GM19239 (cell line): ENCODE measurements around the gene BNIP3.
A peak's percentile ranks its signal among the peaks of the same experiment; 100 is the strongest.

ENCODE experiments used
- DNase-seq: peaks from one replicate; pipeline ENCODE4 v3.0.0; 2011; ENCODE audit warnings: low spot score; ENCODE audit not compliant: insufficient read length
- FAIRE-seq: peaks from 2 replicates; lab custom pipeline; 2011; peaks lifted over from hg19 to GRCh38; lab: Jason Lieb, UNC

BNIP3 gene, protein sequence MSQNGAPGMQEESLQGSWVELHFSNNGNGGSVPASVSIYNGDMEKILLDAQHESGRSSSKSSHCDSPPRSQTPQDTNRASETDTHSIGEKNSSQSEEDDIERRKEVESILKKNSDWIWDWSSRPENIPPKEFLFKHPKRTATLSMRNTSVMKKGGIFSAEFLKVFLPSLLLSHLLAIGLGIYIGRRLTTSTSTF

DNA sequence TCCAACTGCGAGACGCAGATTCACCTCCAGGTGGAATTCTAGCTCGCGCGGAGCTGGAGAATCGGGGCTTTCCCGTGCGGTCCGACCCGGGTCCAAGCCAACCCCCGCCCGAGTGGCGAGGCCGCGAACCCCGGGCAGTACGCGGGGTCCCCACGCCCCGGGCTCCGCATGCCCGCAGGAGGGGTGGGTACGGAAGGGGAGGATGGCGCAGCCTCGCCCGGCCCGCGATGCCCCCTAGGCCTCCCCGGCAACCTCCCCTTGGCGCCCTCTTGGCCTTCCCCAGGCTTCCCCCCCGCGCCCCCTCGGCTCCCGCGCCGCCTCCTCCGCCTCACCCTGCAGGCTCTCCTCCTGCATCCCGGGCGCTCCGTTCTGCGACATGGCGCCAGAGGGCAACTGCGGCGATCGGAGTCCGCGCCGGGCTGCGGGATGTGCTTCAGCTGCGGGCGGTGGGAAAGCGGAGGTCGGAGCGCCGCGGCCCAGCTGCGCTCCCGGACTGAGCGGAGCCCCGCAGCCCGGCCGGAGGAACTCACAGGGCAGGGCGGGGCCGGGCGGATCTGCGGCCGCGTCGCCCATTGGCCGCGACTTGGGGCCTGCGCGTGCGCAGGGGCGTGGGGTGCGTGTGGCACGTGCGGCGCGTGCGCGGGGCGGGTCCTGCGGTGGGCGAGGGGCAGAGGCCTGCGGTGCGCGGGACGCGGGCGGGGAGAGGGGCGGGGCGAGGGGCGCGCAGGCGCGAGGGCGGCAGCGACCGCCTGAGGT, at the start of gene BNIP3:
BNIP3 (minus strand) TSS at position 495 of the 756 bp plus-strand sequence; CDS start at position 378, 117 bp downstream.
- peak; percentile 100 for DNase-seq
- no peak for FAIRE-seq

DNA sequence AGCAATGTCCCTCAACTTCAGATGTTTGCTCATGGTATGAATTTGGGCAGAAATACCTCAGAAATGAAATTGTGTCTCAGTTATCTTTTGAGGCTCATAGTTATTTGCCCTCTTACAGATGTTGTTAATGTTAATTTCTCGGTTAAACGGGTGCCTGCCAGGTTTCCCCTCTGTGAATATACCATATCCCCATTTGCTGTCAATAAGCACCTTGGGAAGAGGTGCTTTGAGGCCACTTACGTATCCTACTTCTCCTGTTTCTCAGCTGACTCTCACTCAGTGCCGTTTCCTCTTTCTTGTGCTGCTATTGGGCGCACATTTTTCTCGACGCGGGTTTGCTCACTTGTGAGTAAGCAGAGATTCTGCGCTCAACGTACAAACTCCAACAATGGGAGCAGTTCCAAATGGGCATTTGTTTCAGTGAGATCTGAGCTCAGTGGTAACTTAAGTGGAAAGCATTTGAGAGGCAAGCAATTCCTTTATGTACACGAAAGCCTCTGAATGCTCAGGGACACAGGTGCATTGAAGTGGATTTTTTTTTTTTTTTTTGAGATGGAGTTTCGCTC, 49.3 kb upstream of the BNIP3 start:
- FAIRE-seq, result no peak
- no peak for DNase-seq

DNA sequence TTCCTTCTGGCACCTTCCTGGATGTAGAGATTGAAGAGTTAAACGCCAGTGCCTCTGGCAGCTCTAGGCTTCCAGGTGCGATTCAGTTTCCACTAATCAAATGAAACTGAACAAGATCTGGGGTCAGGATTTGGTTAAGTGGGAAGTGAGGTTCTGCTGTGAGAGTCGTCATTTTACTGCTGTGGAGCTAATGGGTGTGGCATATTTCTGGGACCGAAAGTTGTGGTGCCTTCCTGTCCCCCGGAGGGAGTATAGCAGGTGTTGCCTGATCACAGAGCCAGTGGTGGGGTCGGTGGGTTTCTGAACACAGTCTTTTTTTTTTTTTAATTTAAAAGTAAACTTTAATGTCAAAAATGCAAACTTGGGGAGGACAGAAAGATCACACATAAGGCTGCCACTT, 47.0 kb upstream of the BNIP3 start:
- DNase-seq (no peak), FAIRE-seq (no peak)

DNA sequence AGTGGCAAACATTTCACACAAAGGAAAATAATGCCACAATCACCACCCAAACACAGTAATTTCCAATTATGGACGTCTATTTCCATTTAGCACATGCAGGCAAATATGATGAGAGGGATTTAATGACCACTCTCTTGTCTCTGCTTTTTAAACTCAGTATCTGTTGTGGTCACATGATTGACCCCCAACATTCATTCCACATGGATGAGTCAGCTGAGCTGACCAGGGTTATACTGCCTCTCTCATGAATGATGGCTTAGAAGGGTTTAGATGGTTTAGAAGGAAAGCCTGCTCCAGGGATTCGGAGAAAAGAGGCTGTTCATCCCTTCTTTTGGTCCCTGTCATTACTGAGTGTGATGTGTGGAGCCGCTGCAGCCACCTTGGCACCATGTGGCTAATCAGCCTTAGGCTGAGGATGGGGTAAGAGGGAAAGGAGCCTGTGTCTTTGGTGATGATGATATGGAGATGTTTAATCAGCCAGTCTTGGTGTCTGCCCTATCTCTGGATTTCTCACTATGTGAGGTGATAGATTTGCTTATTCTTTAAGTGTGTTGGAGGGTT, 45.8 kb upstream of the BNIP3 start:
- FAIRE-seq, result no peak
- DNase-seq, result no peak

DNA sequence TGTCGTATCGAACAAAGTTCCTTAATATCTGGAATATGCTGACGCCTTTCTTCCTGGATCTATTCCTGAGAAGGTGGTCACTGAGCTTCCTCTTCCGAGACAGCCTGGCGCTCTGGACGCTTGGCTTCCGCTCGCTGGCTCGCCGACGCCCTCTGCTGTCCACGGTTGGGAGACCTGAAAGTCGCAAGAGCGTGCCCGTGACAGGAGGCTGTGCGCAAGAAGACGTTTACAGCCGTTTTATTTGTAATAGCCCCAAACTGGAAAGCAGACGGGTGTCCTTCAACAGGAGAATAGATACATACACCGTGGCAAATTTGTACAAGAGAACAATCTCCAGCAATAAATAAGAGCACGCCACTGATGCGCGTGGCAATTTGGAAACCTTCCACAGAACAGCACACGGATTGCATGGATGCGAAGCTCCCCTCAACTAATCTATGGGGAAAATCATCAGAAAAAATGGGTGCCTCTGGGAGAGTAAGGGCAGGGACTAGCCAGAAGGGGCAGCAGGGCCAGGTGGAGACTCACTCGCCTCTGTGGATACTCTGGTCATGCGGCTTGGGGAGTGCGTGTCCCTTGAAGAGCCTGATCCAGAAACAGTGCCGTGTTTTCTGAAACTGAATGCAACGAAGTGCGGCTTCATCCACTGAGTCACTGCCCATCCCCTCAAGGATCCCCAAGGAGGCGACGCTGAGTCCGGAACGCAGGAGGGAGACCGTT, 41.5 kb upstream of the BNIP3 start:
- FAIRE-seq, result peak; percentile 26

DNA sequence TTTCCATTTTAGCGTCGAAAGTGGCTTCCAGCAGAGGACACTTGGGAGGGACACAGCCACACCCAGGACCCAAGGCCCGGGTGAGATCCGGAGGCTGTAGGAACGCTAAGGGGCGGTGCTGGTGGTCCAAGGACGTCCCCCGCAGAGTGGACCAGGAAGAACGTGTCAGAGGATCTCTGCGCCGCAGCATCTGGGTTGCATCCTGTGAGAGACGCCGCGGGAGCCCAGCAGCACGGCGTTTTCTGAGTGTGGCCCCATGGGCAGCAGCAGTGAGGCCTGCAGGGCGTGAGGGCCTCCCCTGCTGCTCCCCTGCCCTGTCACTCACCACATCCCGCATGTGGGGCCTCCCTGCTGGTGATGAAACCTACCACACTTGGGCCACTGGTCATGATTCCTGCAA, 40.5 kb upstream of the BNIP3 start:
- FAIRE-seq, result no peak

More for the DNA sequence above, 41.5 kb upstream of the BNIP3 start:
- peak; percentile 76 for DNase-seq

DNA sequence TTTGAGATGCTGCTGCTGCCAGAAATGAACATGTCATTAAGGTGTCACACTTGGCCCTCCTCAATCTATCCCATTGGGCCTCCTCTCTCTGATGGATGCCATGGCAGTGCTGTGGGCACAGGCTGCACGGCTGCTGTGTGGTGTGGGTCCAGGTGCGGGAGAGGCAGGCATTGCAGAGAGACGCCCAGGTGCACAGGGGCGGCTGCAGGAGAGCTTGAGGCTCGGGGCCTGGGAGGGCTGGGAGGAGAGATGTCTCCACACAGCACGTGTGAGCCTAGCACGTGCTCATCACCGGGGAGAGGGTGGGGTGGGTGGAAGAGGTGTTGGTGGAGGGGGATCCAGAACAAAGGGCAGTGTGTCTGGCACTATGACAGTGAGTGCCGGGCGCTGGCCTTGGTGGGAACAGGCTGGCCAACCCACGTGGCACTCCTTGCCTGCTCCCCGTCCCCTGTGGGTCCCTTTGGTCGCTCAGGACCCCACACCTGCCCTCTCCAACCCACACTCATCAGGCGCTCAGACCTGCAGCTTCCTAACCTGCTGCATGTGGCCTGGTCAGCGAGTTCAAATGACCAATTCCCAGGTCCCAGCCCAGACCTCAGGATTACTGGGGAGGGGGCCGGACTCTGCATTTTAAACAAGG, 39.9 kb upstream of the BNIP3 start:
- DNase-seq, result no peak
- no peak for FAIRE-seq

More for the DNA sequence above, 40.5 kb upstream of the BNIP3 start:
- DNase-seq, result no peak

DNA sequence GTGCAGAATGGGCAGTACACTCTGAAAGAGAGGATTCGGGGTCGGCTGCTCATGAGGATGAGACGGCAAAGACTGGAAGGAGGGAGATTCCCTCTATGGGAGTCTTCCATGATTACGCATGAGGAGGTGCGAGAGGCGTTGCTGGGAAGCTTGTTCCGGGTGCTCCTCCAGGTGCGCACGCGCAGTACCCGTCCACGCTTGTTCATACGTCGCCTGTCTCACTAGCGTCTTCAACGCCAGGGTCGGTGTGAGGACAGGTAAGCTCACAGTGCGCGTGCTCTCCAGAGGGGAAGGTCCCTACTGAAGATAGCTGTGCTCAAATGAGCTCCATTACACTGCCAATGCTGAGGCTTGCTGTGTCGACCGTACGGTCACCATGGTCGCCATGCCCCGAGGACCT, 39.3 kb upstream of the BNIP3 start:
- FAIRE-seq, result no peak
- DNase-seq, result no peak

DNA sequence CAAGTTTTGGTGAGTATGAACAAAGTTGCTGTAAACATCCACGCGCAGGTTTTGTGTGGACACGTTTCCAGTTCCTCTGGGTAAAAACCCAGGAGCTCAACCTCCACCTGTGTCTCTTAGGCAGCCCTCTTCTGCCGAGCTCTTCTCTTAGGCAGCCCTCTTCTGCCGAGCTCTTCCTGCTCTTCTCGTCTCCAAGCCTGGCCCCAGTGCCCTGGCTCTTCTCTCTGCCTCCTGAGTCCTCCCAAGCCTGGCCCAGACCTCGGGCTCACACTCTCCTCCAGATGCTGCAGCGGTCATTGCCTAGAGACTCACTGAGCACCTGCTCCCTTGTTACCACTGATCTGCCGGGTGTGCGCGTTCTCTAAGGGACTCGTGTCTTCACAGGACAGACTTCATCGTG, 38.7 kb upstream of the BNIP3 start:
- no peak for DNase-seq
- FAIRE-seq, result no peak

DNA sequence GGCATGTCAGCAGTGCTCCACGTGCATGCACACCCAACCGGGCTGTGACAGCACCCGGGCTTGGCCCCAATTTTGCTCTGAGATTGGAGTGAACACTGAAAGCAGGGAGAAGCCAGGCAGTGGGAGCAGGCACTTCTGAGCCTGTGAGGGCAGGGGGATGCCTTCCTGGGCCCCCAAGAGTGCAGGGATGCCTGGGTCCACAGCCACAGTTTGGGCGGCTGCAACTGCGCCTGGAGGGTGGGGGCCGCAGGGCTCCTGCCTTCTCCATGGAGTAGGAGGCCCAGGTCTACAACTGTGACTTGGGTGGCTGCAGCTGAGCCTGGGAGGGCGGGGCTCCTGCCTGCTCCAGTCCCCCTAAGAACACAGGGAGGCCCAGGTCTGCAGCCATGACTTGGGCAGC, 37.6 kb upstream of the BNIP3 start:
- DNase-seq, result no peak
- no peak for FAIRE-seq

DNA sequence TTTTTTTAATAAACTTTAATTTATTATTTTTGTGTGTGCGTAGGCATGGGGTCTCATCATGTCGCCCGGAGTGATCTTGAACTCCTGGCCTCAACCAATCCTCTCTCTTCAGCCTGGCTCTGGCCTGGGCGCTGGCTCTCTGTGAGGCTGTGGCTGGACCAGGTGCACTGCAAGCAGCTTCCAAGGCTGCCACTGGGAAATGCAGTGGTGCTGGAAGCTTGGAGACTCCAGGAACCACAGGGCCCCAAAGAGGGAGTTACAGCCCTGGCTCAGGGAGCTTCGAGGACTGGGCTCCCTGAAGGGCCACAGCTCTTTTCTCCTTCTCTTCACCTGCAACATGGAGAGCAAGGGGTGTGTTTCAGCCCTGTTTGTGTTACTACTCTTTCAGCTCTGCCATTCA, 36.7 kb upstream of the BNIP3 start:
- FAIRE-seq (no peak), DNase-seq (no peak)

DNA sequence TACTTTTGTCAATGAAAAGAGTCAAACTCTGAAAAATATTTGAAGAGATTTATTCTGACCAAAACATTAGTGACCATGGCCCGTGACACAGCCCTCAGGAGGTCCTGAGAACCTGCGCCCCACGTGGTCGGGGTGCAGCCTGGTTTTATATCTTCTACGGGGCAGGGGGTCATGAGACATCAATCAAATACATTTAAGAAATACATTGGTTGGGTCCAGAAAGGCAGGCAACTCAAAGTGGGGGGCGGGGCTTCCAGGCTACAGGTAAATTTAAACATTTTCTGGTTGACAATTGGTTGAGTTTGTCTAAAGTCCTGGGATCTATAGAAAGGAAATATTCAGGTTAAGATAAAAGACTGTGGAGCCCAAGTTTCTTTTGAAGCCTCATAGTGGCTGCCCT, 34.8 kb upstream of the BNIP3 start:
- no peak for FAIRE-seq
- DNase-seq, result no peak

DNA sequence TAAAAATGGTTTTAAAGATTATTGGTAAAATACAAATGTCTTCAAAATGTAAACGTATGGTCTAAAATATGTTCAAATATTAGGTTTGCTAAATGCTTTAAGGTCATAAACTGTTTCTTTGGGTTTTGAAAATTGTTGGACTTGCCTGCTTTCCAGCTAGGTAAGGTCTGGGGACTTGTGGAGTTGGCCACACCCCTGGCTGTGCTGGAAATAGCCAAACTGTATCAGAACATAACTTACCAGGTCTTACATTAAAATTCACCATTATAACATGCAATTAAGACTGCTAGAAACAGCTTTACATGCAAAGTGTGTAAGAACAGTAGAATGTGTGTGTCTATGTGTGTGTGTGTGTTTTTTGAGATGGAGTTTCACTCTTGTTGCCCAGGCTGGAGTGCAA, 29.7 kb upstream of the BNIP3 start:
- DNase-seq, result no peak
- no peak for FAIRE-seq

DNA sequence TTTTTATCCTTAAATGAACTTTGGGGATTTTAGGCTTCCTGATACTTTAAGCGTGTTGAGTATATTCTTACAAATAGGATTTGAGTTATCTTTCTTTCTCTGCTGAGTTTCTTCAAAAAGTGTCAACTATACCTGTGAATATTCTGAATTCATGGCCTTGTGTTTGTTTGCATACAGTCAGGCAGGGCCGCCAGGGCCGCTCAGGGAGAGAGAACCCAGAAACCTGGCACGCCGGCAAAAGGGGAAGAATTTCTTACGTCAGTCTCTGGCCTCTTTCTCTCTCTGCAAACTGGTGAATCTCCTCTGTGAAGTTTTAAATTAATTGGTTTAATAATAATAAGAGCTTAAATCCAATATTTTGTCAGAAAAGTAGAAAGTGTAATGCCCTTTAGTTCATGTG, 29.3 kb upstream of the BNIP3 start:
- no peak for FAIRE-seq
- no peak for DNase-seq

DNA sequence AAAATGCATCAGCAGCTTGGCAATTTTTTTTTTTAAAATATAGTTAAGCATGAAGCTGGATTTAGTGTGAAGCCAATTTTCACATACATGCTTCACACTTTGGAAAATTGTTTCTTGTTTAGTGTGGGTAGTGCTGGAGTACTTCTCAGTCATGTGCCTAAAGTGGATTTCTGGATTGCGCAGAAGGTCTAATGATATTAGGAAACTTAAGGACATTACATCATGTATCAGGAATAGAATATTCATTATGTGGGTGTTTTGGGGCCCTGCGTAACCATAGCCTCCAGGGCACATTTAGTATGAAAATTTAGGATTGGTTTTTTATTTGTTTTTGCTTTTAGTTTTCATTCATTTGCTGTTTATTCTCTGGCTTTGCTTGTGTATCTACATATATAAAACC, 28.8 kb upstream of the BNIP3 start:
- DNase-seq (no peak), FAIRE-seq (no peak)

DNA sequence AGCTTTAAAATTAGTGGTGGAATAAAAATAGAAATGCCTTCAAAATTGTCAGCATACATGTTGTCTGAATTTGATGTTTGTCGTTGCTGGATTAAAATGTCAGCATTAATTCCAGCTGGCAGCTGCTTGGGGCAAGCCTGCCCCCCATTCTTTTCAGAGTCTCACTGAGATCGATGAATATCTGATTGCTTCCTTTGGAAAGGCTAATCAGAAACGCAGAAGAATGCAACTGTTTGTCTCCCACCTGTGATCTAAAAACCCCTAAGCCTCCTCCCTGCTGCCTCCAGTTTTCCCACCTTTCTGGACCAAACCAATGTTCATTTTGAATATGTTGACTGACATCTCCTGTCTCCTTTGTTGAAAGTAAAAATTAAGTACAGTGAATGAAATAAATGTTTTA, 27.9 kb upstream of the BNIP3 start:
- no peak for FAIRE-seq
- DNase-seq, result no peak

DNA sequence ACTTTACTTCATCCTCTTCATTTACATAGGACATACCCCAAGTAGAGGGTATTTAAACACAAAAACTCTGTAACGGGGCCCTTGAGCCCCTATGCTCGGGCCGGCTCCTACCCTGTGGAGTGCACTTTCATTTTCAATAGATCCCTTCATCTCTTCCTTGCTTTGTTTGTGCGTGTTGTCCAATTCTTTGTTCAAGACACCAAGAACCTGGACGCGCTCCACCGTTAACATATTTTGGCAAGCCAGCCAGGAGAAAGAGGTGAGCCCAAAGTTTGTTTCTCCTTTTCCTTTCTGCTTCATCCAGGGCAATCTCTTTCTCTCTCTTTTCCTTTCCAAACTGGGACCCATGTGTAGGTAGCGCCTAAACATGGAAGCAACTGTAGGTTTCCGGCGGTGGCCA, 26.0 kb upstream of the BNIP3 start:
- DNase-seq (no peak), FAIRE-seq (no peak)

DNA sequence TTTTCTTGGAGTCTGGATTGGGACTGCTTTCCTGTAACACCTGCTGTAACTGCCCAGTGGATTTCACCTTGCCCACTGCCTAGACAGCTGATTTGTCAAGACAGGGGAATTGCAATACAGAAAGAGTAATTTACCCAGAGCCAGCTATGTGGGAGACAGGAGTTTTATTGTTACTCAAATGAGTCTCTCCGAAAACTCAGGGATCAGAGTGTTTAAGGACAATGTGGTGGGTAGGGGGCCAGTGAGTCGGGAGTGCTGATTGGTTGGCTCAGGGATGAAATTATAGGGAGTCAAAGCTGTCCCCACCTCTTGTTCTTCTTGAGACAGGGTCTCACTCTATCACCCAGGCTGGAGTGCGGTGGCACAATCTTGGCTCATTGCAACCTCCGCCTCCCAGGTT, 25.2 kb upstream of the BNIP3 start:
- FAIRE-seq (no peak), DNase-seq (no peak)

DNA sequence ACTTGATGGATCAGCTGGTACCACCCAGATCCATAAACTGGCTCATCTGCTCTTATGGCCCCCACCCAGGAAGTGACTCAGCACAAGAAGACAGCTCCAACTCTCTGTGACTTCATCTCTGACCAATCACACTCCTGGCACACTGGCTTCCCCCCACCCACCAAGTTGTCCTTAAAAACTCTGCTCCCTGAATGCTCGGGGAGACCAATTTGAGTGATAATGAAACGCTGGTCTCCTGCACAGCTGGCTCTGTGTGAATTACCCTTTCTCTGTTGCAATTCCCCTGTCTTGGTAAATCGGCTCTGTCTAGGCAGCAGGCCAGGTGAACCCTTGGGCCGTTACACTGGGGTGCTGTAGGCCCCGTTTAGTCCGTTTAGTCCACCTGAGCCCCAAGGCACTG, 23.4 kb upstream of the BNIP3 start:
- FAIRE-seq (no peak), DNase-seq (no peak)

DNA sequence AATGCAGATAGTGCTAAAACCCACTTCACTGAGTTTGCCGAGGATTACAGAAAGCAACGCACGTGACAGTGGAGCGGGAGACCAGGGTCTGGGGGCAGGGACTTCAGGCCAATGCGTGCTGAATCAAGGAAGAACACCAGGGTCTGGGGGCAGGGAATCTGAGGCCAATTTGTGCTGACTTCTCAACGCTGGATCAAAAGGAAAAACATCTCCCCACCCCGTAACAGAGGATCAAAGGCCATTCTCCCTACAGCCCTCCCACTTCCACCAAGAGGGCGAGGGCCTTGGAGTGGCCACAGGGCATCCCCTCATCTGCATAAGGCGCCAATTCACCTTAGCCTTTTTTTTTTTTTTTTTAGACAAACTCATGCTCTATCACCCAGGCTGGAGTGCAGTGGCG, 22.3 kb upstream of the BNIP3 start:
- no peak for FAIRE-seq

More for the DNA sequence above, 22.3 kb upstream of the BNIP3 start:
- no peak for DNase-seq
